ENCODE measurements around the gene SMAD7. TPM values are rescaled to one million over a fixed set of nuclear protein-coding genes. Genes with fewer than 3 reads are reported as not detected.

Gene SMAD7
- total RNA-seq, 2 donors from 2014 or later = 55.1 to 98.1 TPM

DNA sequence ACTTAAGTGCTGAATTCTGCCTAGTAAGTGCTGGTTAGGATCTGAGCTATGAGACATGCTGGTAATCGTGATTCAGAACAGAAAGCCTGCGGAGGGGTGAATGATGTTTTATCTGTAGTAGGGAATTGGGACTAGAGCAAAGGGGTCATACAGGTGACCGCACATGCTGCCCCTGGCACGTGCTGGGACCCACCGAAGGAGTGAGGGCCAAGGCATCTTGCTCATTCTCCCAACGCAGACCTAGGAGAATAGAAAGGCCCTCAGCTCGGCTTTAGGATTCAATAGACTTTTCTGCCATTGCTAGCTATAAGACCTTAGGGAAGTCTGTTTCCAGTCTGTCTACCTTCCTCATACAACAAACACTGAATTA, 8.8 kb upstream of the SMAD7 start:
- TF ChIP-seq, protein P1, sequence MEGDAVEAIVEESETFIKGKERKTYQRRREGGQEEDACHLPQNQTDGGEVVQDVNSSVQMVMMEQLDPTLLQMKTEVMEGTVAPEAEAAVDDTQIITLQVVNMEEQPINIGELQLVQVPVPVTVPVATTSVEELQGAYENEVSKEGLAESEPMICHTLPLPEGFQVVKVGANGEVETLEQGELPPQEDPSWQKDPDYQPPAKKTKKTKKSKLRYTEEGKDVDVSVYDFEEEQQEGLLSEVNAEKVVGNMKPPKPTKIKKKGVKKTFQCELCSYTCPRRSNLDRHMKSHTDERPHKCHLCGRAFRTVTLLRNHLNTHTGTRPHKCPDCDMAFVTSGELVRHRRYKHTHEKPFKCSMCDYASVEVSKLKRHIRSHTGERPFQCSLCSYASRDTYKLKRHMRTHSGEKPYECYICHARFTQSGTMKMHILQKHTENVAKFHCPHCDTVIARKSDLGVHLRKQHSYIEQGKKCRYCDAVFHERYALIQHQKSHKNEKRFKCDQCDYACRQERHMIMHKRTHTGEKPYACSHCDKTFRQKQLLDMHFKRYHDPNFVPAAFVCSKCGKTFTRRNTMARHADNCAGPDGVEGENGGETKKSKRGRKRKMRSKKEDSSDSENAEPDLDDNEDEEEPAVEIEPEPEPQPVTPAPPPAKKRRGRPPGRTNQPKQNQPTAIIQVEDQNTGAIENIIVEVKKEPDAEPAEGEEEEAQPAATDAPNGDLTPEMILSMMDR (IDR thresholded peaks at IDR 0.05) = no peak
- Histone ChIP-seq H3K36me3 (no peaks in the 10 kb centered on the region), H3K4me1 (peaks cover 0 to 27% of the 10 kb centered on the region in 2 donors), H3K9me3 (no peaks in the 10 kb centered on the region), H3K27ac (no peak overlapping the region), H3K4me3 (no peak overlapping the region), H3K27me3 (no peaks in the 10 kb centered on the region)
- no peak for DNase-seq (ENCODE audit: low spot score)

DNA sequence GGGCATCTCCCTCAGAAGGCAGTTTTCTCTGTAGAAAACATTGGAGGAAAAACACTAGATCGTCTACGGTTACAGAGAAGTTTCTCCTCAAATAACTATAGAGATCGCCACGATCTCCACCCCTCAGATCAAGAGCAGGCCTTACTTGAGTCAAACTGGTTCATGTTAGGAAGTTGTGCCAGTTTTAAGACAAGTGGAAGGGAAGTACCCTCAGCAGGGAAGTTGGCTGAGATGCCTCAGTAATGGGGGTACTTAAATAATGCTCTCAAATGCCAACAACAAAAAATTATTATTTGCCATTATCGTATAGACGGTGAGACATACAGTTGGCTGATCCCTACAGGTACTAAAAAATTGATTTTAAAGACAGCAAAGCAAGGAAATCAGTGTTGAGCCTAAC, 8.2 kb upstream of the SMAD7 start:
- DNase-seq (ENCODE audit: low spot score) = no peak
- Histone ChIP-seq H3K27me3 (no peaks in the 10 kb centered on the region), H3K4me1 (peaks cover 0 to 27% of the 10 kb centered on the region in 2 donors), H3K9me3 (no peaks in the 10 kb centered on the region), H3K36me3 (no peaks in the 10 kb centered on the region), H3K4me3 (no peak overlapping the region), H3K27ac (no peak overlapping the region)
- TF ChIP-seq, protein P1 (IDR thresholded peaks at IDR 0.05) = no peak

DNA sequence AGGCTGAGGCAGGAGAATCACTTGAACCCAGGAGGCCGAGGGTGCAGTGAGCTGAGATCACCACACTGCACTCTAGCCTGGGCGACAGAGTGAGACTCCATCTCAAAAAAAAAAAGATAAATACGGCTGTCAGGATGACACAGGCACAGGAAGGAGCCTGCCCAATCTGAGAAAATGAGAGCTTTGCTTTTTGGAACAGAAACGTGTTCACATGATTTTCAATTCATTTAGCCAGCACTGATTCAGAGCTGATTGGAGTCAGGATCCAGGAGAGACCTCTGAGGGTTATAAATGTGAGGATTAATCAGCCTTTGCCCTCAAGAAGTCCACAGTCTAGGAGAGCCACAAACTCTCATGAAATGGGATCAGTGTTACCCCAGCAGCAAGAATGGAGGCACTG, 6.9 kb upstream of the SMAD7 start:
- Histone ChIP-seq H3K9me3 (no peaks in the 10 kb centered on the region), H3K4me3 (no peak overlapping the region), H3K27ac (no peak overlapping the region), H3K27me3 (no peaks in the 10 kb centered on the region), H3K4me1 (peaks cover 0 to 36% of the 10 kb centered on the region in 2 donors), H3K36me3 (no peaks in the 10 kb centered on the region)
- DNase-seq (ENCODE audit: low spot score) = no peak
- TF ChIP-seq, protein P1 (IDR thresholded peaks at IDR 0.05) = no peak

DNA sequence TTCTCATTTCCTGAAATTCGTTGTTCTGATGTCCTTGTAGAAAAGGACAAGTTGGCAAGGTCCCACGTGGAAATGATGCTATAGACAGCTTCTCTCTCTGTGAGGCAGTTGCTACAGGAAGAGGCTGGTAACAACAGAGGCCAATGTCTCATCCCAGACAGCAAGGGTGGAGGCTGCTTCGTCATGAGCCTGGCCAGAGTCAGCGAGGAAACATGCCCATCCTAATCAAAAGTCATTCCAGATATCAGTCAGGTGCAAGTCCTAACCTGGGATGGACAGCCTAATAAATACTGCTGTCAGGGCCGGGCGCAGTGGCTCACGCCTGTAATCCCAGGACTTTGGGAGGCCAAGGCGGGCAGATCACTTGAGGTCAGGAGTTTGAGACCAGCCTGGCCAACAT, 6.4 kb upstream of the SMAD7 start:
- Histone ChIP-seq H3K4me1 (peaks cover 0 to 36% of the 10 kb centered on the region in 2 donors), H3K27me3 (no peaks in the 10 kb centered on the region), H3K36me3 (no peaks in the 10 kb centered on the region), H3K9me3 (no peaks in the 10 kb centered on the region), H3K4me3 (no peak overlapping the region), H3K27ac (peak overlapping the region in 1 of 2 donors; percentile 98)
- TF ChIP-seq, protein P1 (IDR thresholded peaks at IDR 0.05) = no peak
- no peak for DNase-seq (ENCODE audit: low spot score)

DNA sequence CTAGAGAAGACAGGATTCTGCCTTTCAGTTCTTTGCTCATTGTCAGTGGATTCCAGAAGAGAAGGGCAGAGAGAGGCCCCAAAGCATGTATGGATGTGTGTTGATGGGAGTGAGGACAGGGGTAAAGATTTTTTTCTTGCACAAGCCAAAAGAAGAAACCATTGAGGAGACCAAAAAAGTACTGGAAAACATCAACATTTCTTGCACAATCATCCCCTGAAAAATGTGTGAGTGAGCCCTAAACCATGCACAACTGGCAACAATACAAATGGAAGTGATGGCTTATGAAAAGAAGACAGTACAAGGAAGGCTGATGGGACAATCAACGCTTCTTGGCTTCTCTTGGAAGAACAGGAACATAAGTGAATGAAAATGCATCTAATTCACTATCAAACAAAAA, 5.6 kb upstream of the SMAD7 start:
- Histone ChIP-seq H3K9me3 (no peaks in the 10 kb centered on the region), H3K4me3 (no peak overlapping the region), H3K4me1 (peaks cover 0 to 36% of the 10 kb centered on the region in 2 donors), H3K27ac (peak overlapping the region; percentile 66 to 98), H3K27me3 (no peaks in the 10 kb centered on the region), H3K36me3 (no peaks in the 10 kb centered on the region)
- TF ChIP-seq, protein P1 (IDR thresholded peaks at IDR 0.05) = no peak
- DNase-seq (ENCODE audit: low spot score) = no peak

DNA sequence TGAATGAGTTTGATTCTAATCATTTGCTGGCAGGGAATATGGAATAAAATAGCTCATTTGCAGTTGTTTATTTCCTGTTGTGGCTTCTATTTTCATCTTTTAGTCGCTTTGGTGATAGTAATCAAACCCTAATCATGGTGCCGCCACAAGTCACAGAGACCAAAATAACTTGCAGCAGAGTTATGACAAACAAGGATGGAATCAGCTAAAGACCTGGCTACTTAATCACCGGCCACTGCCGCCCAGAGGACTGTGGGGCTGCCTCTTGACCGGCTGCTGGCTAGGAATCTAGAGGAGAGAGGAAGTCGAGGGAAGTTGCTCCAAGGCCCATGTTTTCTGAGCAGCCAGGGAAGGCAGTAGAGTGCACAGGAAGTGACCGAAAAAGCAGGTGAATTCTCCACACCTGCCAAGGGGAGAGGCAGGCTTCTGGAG, 5.1 kb upstream of the SMAD7 start:
- Histone ChIP-seq H3K36me3 (no peaks in the 10 kb centered on the region), H3K27me3 (no peaks in the 10 kb centered on the region), H3K9me3 (no peaks in the 10 kb centered on the region), H3K4me1 (peaks cover 0 to 36% of the 10 kb centered on the region in 2 donors), H3K4me3 (no peak overlapping the region), H3K27ac (peak overlapping the region; percentile 66 to 98)
- peak; percentile 90 for DNase-seq (ENCODE audit: low spot score)
- TF ChIP-seq, protein P1 (IDR thresholded peaks at IDR 0.05) = no peak
